ENCODE results near the gene FBXW4. TPM values are rescaled to one million over a fixed set of nuclear protein-coding genes. Genes with fewer than 3 reads are reported as not detected.

The FBXW4 gene
- total RNA-seq, 1 experiment from 2014 or later, result 31.0 TPM

DNA sequence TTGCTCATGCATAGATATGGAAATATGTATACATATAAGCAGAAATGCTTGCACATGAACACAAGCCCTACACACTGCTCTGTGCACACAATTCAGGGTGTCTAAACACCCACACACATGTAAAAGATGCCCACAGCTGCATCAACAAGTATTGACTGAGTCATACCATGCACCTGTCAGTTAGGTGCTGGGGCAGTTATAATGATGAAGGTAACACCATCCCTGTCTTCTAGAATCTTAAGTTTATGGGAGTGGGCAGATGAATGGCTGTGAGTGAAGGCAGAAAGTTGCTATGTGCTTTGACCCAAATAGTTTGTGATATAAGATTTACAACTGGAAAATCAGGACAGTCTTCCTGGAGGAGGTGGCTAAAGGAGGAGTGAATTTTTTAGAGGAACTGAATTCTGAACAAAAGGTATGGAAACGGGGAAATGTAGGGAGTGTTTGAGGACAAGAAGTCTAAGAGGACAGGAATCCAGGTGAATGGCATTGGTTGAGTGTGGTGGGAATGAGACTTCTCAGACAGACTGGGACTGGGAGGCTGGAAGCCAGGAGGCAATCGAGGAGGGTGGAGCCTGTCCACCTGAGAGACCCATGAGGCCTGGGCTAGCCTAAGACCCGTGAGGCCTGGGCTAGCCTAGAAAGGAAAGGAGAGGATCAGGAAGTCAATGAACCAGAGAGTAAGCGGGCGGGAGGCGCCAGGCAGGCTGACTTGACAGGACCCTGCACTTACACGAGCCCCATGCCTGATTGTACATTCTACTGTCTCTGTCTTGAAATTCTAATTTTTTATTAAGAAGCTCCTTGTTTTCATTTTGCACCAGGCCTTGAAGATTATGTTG, 127.6 kb downstream of the FBXW4 start:
- no peak overlapping the region for H2AFZ ChIP-seq (ENCODE audit: low read length)
- no peaks in the 10 kb centered on the region for H3K36me3 ChIP-seq (ENCODE audit: insufficient read depth, low read length)
- H3K4me1 ChIP-seq (ENCODE audit: low read length), result peaks cover 6% of the 10 kb centered on the region
- H3K9me2 ChIP-seq (replicated peaks; ENCODE audit: insufficient read depth, low read length), result no peaks in the 10 kb centered on the region
- H3K4me3 ChIP-seq (ENCODE audit: low read length), result no peak overlapping the region
- no peak overlapping the region for H3K27ac ChIP-seq (ENCODE audit: low read length)
- H4K20me1 ChIP-seq (ENCODE audit: insufficient read depth, low read depth, low read length), result no peaks in the 10 kb centered on the region
- no peak overlapping the region for H3K9ac ChIP-seq (ENCODE audit: low read length)
- no peaks in the 10 kb centered on the region for H3K79me2 ChIP-seq (ENCODE audit: low read length)
- no peak overlapping the region for H3K4me2 ChIP-seq (ENCODE audit: low read depth, low read length, poor library complexity, severe bottlenecking)
- H3K27me3 ChIP-seq (ENCODE audit: low read length), result no peaks in the 10 kb centered on the region
- no peaks in the 10 kb centered on the region for H3K9me3 ChIP-seq (ENCODE audit: low read length)
- DNase-seq, result no peak

DNA sequence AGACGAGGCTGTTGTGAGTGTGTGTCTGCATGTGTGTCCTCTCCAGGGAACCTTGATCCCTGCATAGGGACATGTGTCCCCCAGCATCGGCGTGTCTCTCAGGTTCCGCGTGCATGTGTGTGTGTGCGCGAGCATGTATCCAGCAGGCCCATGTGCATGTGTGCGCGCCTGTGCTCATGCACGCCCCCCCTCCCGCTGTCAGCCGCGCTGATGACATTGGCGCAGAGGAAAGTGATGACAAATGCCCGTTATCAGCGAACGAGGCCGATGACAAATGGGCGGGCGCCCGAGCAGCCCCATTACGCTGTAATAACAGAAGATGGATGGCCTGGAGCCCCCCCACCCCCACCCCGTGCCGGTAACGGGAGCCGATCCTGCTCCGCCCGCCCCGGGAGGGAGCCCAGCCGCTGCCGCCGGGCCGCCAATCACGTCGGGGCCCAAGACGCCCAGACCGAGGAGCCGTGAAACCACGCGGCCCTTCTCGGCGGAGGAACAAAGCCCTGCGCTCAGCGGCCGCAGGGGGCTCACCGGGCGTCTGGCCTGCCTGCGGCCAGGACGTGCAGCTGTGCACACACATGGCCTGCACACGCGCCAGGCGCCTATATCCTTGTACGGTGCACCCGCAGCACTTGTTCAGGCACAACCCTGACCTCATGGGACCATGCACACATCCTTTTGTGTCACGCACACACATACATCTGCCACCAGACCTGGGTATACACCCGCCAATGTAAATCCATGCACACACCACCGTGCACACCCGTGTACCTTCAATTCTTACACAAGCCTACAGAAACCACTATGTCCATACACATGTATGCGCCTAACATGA, 128.4 kb downstream of the FBXW4 start:
- Histone ChIP-seq H3K27me3 (ENCODE audit: low read length) (no peaks in the 10 kb centered on the region), H3K4me3 (ENCODE audit: low read length) (no peak overlapping the region), H4K20me1 (ENCODE audit: insufficient read depth, low read depth, low read length) (no peaks in the 10 kb centered on the region), H3K9me3 (ENCODE audit: low read length) (no peaks in the 10 kb centered on the region), H3K27ac (ENCODE audit: low read length) (no peak overlapping the region), H3K79me2 (ENCODE audit: low read length) (no peaks in the 10 kb centered on the region), H3K4me2 (ENCODE audit: low read depth, low read length, poor library complexity, severe bottlenecking) (no peak overlapping the region), H2AFZ (ENCODE audit: low read length) (no peak overlapping the region), H3K4me1 (ENCODE audit: low read length) (peaks cover 6% of the 10 kb centered on the region), H3K9ac (ENCODE audit: low read length) (no peak overlapping the region), H3K9me2 (replicated peaks; ENCODE audit: insufficient read depth, low read length) (no peaks in the 10 kb centered on the region), H3K36me3 (ENCODE audit: insufficient read depth, low read length) (no peaks in the 10 kb centered on the region)
- no peak for DNase-seq

GRCh38 chr10:101565936-101566332, 129.0 kb downstream of the FBXW4 start:
- Histone ChIP-seq H3K79me2 (ENCODE audit: low read length) (no peaks in the 10 kb centered on the region), H3K27me3 (ENCODE audit: low read length) (no peaks in the 10 kb centered on the region), H3K9me2 (replicated peaks; ENCODE audit: insufficient read depth, low read length) (no peaks in the 10 kb centered on the region), H3K4me3 (ENCODE audit: low read length) (no peak overlapping the region), H3K9me3 (ENCODE audit: low read length) (no peaks in the 10 kb centered on the region), H3K36me3 (ENCODE audit: insufficient read depth, low read length) (no peaks in the 10 kb centered on the region), H2AFZ (ENCODE audit: low read length) (no peak overlapping the region), H3K9ac (ENCODE audit: low read length) (no peak overlapping the region), H3K4me2 (ENCODE audit: low read depth, low read length, poor library complexity, severe bottlenecking) (no peak overlapping the region), H3K27ac (ENCODE audit: low read length) (no peak overlapping the region), H4K20me1 (ENCODE audit: insufficient read depth, low read depth, low read length) (no peaks in the 10 kb centered on the region), H3K4me1 (ENCODE audit: low read length) (peaks cover 9% of the 10 kb centered on the region)
- no peak for DNase-seq

DNA sequence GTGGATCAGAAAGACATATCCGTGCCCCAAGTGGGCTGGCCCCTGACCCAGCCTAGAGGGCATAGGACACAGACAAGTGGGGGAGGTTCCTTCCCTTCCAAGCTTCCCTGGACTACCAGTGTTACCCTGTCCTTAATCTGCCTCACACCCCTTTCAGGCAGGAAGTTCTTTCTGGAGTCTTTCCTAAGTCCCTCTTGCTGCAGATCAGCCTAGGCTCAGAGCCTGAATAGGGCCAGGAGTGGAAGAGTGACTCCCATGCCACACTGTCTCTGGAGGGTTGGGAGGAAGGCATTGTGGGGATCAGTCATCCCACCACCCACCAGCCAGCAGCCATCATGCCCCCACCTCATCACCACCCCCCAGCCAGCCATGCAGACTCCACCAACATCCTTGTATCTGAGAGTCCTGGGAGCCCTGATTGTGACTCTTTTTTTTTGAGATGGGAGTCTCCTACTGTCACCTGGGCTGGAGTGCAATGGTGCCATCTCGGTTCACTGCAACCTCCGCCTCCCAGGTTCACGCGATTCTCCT, 129.5 kb downstream of the FBXW4 start:
- Histone ChIP-seq H3K79me2 (ENCODE audit: low read length) (no peaks in the 10 kb centered on the region), H4K20me1 (ENCODE audit: insufficient read depth, low read depth, low read length) (no peaks in the 10 kb centered on the region), H3K36me3 (ENCODE audit: insufficient read depth, low read length) (no peaks in the 10 kb centered on the region), H3K9ac (ENCODE audit: low read length) (no peak overlapping the region), H3K4me2 (ENCODE audit: low read depth, low read length, poor library complexity, severe bottlenecking) (no peak overlapping the region), H2AFZ (ENCODE audit: low read length) (no peak overlapping the region), H3K4me1 (ENCODE audit: low read length) (peaks cover 9% of the 10 kb centered on the region), H3K9me3 (ENCODE audit: low read length) (no peaks in the 10 kb centered on the region), H3K27me3 (ENCODE audit: low read length) (no peaks in the 10 kb centered on the region), H3K4me3 (ENCODE audit: low read length) (no peak overlapping the region), H3K27ac (ENCODE audit: low read length) (no peak overlapping the region), H3K9me2 (replicated peaks; ENCODE audit: insufficient read depth, low read length) (no peaks in the 10 kb centered on the region)
- no peak for DNase-seq

DNA sequence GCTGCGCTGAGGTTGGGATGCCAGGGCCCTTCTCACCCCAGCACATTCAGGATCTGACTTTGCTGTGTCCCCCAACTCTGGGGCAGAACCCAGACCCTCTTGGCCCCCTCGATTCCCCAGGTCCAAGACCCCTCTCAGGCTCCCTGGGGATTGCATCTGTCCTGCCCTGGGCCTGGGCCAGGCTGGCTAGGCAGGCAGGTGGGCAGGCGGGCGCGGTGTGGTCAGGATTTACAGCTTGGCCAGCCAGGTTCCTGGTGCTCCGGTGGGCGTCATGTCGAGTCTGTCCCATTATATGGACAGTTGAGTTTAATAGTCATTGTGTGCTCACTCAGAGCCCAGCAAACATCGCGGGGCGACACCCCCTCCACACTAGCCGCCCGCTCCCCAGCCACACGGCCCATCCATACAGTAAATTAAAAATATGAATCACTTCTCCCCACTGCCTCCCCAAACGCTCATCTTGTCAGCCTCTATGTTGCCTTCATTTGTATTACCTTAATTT, 130.4 kb downstream of the FBXW4 start:
- Histone ChIP-seq H2AFZ (ENCODE audit: low read length) (no peak overlapping the region), H3K27ac (ENCODE audit: low read length) (no peak overlapping the region), H3K4me1 (ENCODE audit: low read length) (peaks cover 4% of the 10 kb centered on the region), H3K4me2 (ENCODE audit: low read depth, low read length, poor library complexity, severe bottlenecking) (no peak overlapping the region), H3K4me3 (ENCODE audit: low read length) (no peak overlapping the region), H3K9ac (ENCODE audit: low read length) (no peak overlapping the region), H3K36me3 (ENCODE audit: insufficient read depth, low read length) (no peaks in the 10 kb centered on the region), H3K79me2 (ENCODE audit: low read length) (no peaks in the 10 kb centered on the region), H3K9me2 (replicated peaks; ENCODE audit: insufficient read depth, low read length) (no peaks in the 10 kb centered on the region), H3K27me3 (ENCODE audit: low read length) (no peaks in the 10 kb centered on the region), H3K9me3 (ENCODE audit: low read length) (no peaks in the 10 kb centered on the region), H4K20me1 (ENCODE audit: insufficient read depth, low read depth, low read length) (no peaks in the 10 kb centered on the region)
- no peak for DNase-seq

GRCh38 chr10:101563497-101564040, 131.4 kb downstream of the FBXW4 start:
- DNase-seq, result no peak
- H3K9me2 ChIP-seq (replicated peaks; ENCODE audit: insufficient read depth, low read length), result no peaks in the 10 kb centered on the region
- no peak overlapping the region for H3K4me2 ChIP-seq (ENCODE audit: low read depth, low read length, poor library complexity, severe bottlenecking)
- H3K4me3 ChIP-seq (ENCODE audit: low read length), result no peak overlapping the region
- H3K27me3 ChIP-seq (ENCODE audit: low read length), result no peaks in the 10 kb centered on the region
- H3K36me3 ChIP-seq (ENCODE audit: insufficient read depth, low read length), result no peaks in the 10 kb centered on the region
- no peak overlapping the region for H2AFZ ChIP-seq (ENCODE audit: low read length)
- no peak overlapping the region for H3K9ac ChIP-seq (ENCODE audit: low read length)
- H3K9me3 ChIP-seq (ENCODE audit: low read length), result no peaks in the 10 kb centered on the region
- H3K27ac ChIP-seq (ENCODE audit: low read length), result no peak overlapping the region
- no peaks in the 10 kb centered on the region for H4K20me1 ChIP-seq (ENCODE audit: insufficient read depth, low read depth, low read length)
- peaks cover 3% of the 10 kb centered on the region; the same call in 1 of the 2 replicates for H3K4me1 ChIP-seq (ENCODE audit: low read length)
- H3K79me2 ChIP-seq (ENCODE audit: low read length), result no peaks in the 10 kb centered on the region

DNA sequence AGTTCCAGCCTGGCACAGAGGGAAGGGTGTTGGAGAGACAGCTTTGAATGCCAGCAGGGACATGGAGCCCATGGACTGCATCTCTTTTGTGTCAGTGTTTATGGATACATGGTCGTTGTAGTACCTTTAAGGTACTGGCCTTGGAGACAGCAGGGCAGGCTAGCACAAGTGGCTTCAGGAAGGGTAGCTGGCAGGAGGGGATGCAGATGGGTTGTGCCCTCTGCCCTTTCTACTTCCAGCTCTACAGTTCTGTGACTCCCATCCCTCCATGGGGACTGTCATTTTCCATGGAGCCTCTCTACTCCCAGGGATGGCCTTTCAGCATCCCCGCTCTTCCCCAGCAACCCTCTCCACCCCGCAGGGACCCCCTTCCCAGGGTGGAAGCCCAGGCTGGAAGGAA, 132.0 kb downstream of the FBXW4 start:
- H4K20me1 ChIP-seq (ENCODE audit: insufficient read depth, low read depth, low read length), result no peaks in the 10 kb centered on the region
- no peak overlapping the region for H3K4me2 ChIP-seq (ENCODE audit: low read depth, low read length, poor library complexity, severe bottlenecking)
- no peak overlapping the region for H2AFZ ChIP-seq (ENCODE audit: low read length)
- no peaks in the 10 kb centered on the region for H3K79me2 ChIP-seq (ENCODE audit: low read length)
- H3K36me3 ChIP-seq (ENCODE audit: insufficient read depth, low read length), result no peaks in the 10 kb centered on the region
- no peak overlapping the region for H3K4me3 ChIP-seq (ENCODE audit: low read length)
- H3K9ac ChIP-seq (ENCODE audit: low read length), result no peak overlapping the region
- no peaks in the 10 kb centered on the region for H3K9me2 ChIP-seq (replicated peaks; ENCODE audit: insufficient read depth, low read length)
- DNase-seq, result no peak
- no peaks in the 10 kb centered on the region for H3K9me3 ChIP-seq (ENCODE audit: low read length)
- peaks cover 3% of the 10 kb centered on the region; the same call in 1 of the 2 replicates for H3K4me1 ChIP-seq (ENCODE audit: low read length)
- H3K27ac ChIP-seq (ENCODE audit: low read length), result no peak overlapping the region
- no peaks in the 10 kb centered on the region for H3K27me3 ChIP-seq (ENCODE audit: low read length)

- no peaks in the 10 kb centered on the region for H3K27me3 ChIP-seq (ENCODE audit: low read length)
- H4K20me1 ChIP-seq (ENCODE audit: insufficient read depth, low read depth, low read length), result no peaks in the 10 kb centered on the region
- H3K79me2 ChIP-seq (ENCODE audit: low read length), result no peaks in the 10 kb centered on the region
- DNase-seq, result no peak
- H3K4me2 ChIP-seq (ENCODE audit: low read depth, low read length, poor library complexity, severe bottlenecking), result no peak overlapping the region
- H3K27ac ChIP-seq (ENCODE audit: low read length), result no peak overlapping the region
- H3K9me3 ChIP-seq (ENCODE audit: low read length), result no peaks in the 10 kb centered on the region
- peaks cover 3% of the 10 kb centered on the region; the same call in 1 of the 2 replicates for H3K4me1 ChIP-seq (ENCODE audit: low read length)
- no peaks in the 10 kb centered on the region for H3K36me3 ChIP-seq (ENCODE audit: insufficient read depth, low read length)
- H2AFZ ChIP-seq (ENCODE audit: low read length), result no peak overlapping the region
- no peak overlapping the region for H3K9ac ChIP-seq (ENCODE audit: low read length)
- H3K4me3 ChIP-seq (ENCODE audit: low read length), result no peak overlapping the region
- H3K9me2 ChIP-seq (replicated peaks; ENCODE audit: insufficient read depth, low read length), result no peaks in the 10 kb centered on the region
These were observed 132.7 kb downstream of the FBXW4 start for GRCh38 chr10:101562231-101562630.
